ENCODE data around the gene ABR.

The ABR gene

GRCh38 chr17:1035546-1036170, 144.1 kb downstream of the ABR start:
- Histone ChIP-seq H4K20me1 (peaks cover 22 to 58% (median 39%) of the 10 kb centered on the region in 11 experiments), H3K9me3 (replicated peaks in 1 of 11) (no peaks in the 10 kb centered on the region), H3K4me1 (peaks cover 49 to 68% (median 64%) of the 10 kb centered on the region in 10 experiments), H3K27ac (no peak overlapping the region), H3K27me3 (peaks cover 0 to 11% (median 3%) of the 10 kb centered on the region in 11 experiments; a peak in 7 of 22 replicates), H3K4me2 (peak overlapping the region in 3 of 11 experiments; percentile 25 to 35 (median 29); a peak in 4 of 22 replicates), H3K9ac (no peak overlapping the region; a peak in 1 of 22 replicates), H3K36me3 (peaks cover 0 to 72% (median 0%) of the 10 kb centered on the region in 11 experiments; a peak in 10 of 22 replicates), H3K4me3 (no peak overlapping the region)
- no peak for TF ChIP-seq Cebpa-rat (IDR thresholded peaks at IDR 0.05)

GRCh38 chr17:1034652-1035210, 145.1 kb downstream of the ABR start:
- H3K4me2 ChIP-seq, result peak overlapping the region; percentile 41 to 76 (median 66); a peak in 19 of 22 replicates
- no peak overlapping the region for H3K4me3 ChIP-seq
- H3K27me3 ChIP-seq, result peaks cover 0 to 11% (median 3%) of the 10 kb centered on the region in 11 experiments; a peak in 7 of 22 replicates
- no peak for TF ChIP-seq Cebpa-rat (IDR thresholded peaks at IDR 0.05)
- no peak overlapping the region for H3K27ac ChIP-seq
- peaks cover 22 to 67% (median 44%) of the 10 kb centered on the region in 11 experiments for H4K20me1 ChIP-seq
- peaks cover 42 to 58% (median 55%) of the 10 kb centered on the region in 10 experiments for H3K4me1 ChIP-seq
- H3K36me3 ChIP-seq, result peaks cover 0 to 79% (median 0%) of the 10 kb centered on the region in 11 experiments; a peak in 10 of 22 replicates
- no peak overlapping the region for H3K9ac ChIP-seq
- no peaks in the 10 kb centered on the region for H3K9me3 ChIP-seq (replicated peaks in 1 of 11)

GRCh38 chr17:1033503-1033902, 146.3 kb downstream of the ABR start:
- H3K9ac ChIP-seq, result no peak overlapping the region
- no peak overlapping the region for H3K27ac ChIP-seq
- TF ChIP-seq Cebpa-rat (IDR thresholded peaks at IDR 0.05), result no peak

GRCh38 chr17:1032391-1032790, 147.4 kb downstream of the ABR start:
- no peak overlapping the region for H3K4me3 ChIP-seq
- peaks cover 0 to 85% (median 0%) of the 10 kb centered on the region in 11 experiments; a peak in 10 of 22 replicates for H3K36me3 ChIP-seq
- peak overlapping the region in 3 of 11 experiments; percentile 1 to 27 (median 12); a peak in 1 of 22 replicates for H3K9ac ChIP-seq
- no peak for TF ChIP-seq Cebpa-rat (IDR thresholded peaks at IDR 0.05)
- H3K4me1 ChIP-seq, result peaks cover 25 to 46% (median 43%) of the 10 kb centered on the region in 10 experiments
- peak overlapping the region in 8 of 11 experiments; percentile 53 to 76 (median 69); a peak in 16 of 22 replicates for H3K4me2 ChIP-seq
- H3K27ac ChIP-seq, result no peak overlapping the region
- no peaks in the 10 kb centered on the region for H3K9me3 ChIP-seq (replicated peaks in 1 of 11)
- H4K20me1 ChIP-seq, result peaks cover 22 to 90% (median 57%) of the 10 kb centered on the region in 11 experiments
- H3K27me3 ChIP-seq, result peaks cover 0 to 11% (median 3%) of the 10 kb centered on the region in 11 experiments; a peak in 7 of 22 replicates

More at GRCh38 chr17:1033503-1033902, 146.3 kb downstream of the ABR start:
- Histone ChIP-seq H3K4me1 (peaks cover 35 to 46% (median 44%) of the 10 kb centered on the region in 10 experiments), H3K4me3 (no peak overlapping the region), H3K36me3 (peaks cover 0 to 85% (median 0%) of the 10 kb centered on the region in 11 experiments; a peak in 10 of 22 replicates), H3K9me3 (replicated peaks in 1 of 11) (no peaks in the 10 kb centered on the region), H4K20me1 (peaks cover 22 to 80% (median 52%) of the 10 kb centered on the region in 11 experiments), H3K4me2 (peak overlapping the region; percentile 41 to 76 (median 66); a peak in 21 of 22 replicates), H3K27me3 (peaks cover 0 to 11% (median 3%) of the 10 kb centered on the region in 11 experiments; a peak in 7 of 22 replicates)

- peaks cover 0 to 11% (median 3%) of the 10 kb centered on the region in 11 experiments; a peak in 7 of 22 replicates for H3K27me3 ChIP-seq
- H3K9ac ChIP-seq, result no peak overlapping the region
Measured at GRCh38 chr17:1031711-1032110, 148.1 kb downstream of the ABR start.

GRCh38 chr17:1030684-1031532, 148.9 kb downstream of the ABR start:
- H3K4me3 ChIP-seq, result no peak overlapping the region
- 0 out of 22 replicates have a peak overlapping the region, but pooled peaks of 1 of the 11 experiments have one; percentile 24 for H3K9ac ChIP-seq
- H4K20me1 ChIP-seq, result peaks cover 22 to 91% (median 65%) of the 10 kb centered on the region in 11 experiments
- H3K27ac ChIP-seq, result no peak overlapping the region
- H3K4me1 ChIP-seq, result peaks cover 21 to 37% (median 35%) of the 10 kb centered on the region in 10 experiments
- H3K36me3 ChIP-seq, result peaks cover 0 to 85% (median 0%) of the 10 kb centered on the region in 11 experiments; a peak in 10 of 22 replicates
- H3K4me2 ChIP-seq, result no peak overlapping the region
- TF ChIP-seq Cebpa-rat (IDR thresholded peaks at IDR 0.05), result no peak
- no peaks in the 10 kb centered on the region for H3K9me3 ChIP-seq (replicated peaks in 1 of 11)
- H3K27me3 ChIP-seq, result peaks cover 0 to 11% (median 3%) of the 10 kb centered on the region in 11 experiments; a peak in 7 of 22 replicates

More at GRCh38 chr17:1031711-1032110, 148.1 kb downstream of the ABR start:
- no peak for TF ChIP-seq Cebpa-rat (IDR thresholded peaks at IDR 0.05)
- Histone ChIP-seq H3K36me3 (peaks cover 0 to 85% (median 0%) of the 10 kb centered on the region in 11 experiments; a peak in 10 of 22 replicates), H3K4me2 (peak overlapping the region in 4 of 11 experiments; percentile 68 to 76 (median 70); a peak in 4 of 22 replicates), H3K4me3 (no peak overlapping the region), H3K9me3 (replicated peaks in 1 of 11) (no peaks in the 10 kb centered on the region), H3K4me1 (peaks cover 25 to 45% (median 43%) of the 10 kb centered on the region in 10 experiments), H4K20me1 (peaks cover 22 to 91% (median 63%) of the 10 kb centered on the region in 11 experiments), H3K27ac (no peak overlapping the region)

- TF ChIP-seq Cebpa-rat (IDR thresholded peaks at IDR 0.05), result no peak
- H3K9me3 ChIP-seq (replicated peaks in 1 of 11), result no peaks in the 10 kb centered on the region
- peaks cover 0 to 11% (median 3%) of the 10 kb centered on the region in 11 experiments; a peak in 7 of 22 replicates for H3K27me3 ChIP-seq
- no peak overlapping the region for H3K4me3 ChIP-seq
- H3K27ac ChIP-seq, result no peak overlapping the region
- peak overlapping the region in 1 of 11 experiments; percentile 24; a peak in 1 of 22 replicates for H3K9ac ChIP-seq
- H4K20me1 ChIP-seq, result peaks cover 22 to 95% (median 71%) of the 10 kb centered on the region in 11 experiments
- peaks cover 0 to 92% (median 0%) of the 10 kb centered on the region in 11 experiments; a peak in 10 of 22 replicates for H3K36me3 ChIP-seq
- no peak overlapping the region for H3K4me2 ChIP-seq
- H3K4me1 ChIP-seq, result peaks cover 21 to 32% (median 31%) of the 10 kb centered on the region in 10 experiments
Measured at GRCh38 chr17:1029922-1030644, 149.7 kb downstream of the ABR start.
